HL-60 (cell line): ENCODE results near the gene CFL1.

Experiments
- CTCF ChIP-seq: IDR thresholded peaks from one replicate; pipeline ENCODE4 v1.5.1; 2011; ENCODE audit warnings: low read length, control low read depth, inconsistent platforms; ENCODE audit not compliant: insufficient read depth
- POLR2AphosphoS5 ChIP-seq: IDR thresholded peaks from 2 replicates; pipeline ENCODE4 v1.6.1; 2012; ENCODE audit warnings: low read depth
- REST ChIP-seq: IDR thresholded peaks from 2 replicates; pipeline ENCODE4 v1.6.1; 2012; ENCODE audit warnings: low read depth; ENCODE audit not compliant: insufficient replicate concordance
- SPI1 ChIP-seq: IDR thresholded peaks from 2 replicates; pipeline ENCODE4 v1.6.1; 2012; ENCODE audit warnings: low read depth, mild to moderate bottlenecking, borderline replicate concordance

- TF ChIP-seq CTCF = no peak
- no peak for TF ChIP-seq POLR2AphosphoS5
- no peak for TF ChIP-seq REST
- no peak for TF ChIP-seq SPI1
Measured at GRCh38 chr11:65882120-65883057, 24.4 kb upstream of the CFL1 start.
